CMK (cell line): ENCODE results near the gene NECTIN1.

Source experiments
- DNase-seq: peaks from one replicate; pipeline ENCODE4 v3.0.0-alpha.2; 2010; ENCODE audit warnings: low read depth

NECTIN1 gene

DNA sequence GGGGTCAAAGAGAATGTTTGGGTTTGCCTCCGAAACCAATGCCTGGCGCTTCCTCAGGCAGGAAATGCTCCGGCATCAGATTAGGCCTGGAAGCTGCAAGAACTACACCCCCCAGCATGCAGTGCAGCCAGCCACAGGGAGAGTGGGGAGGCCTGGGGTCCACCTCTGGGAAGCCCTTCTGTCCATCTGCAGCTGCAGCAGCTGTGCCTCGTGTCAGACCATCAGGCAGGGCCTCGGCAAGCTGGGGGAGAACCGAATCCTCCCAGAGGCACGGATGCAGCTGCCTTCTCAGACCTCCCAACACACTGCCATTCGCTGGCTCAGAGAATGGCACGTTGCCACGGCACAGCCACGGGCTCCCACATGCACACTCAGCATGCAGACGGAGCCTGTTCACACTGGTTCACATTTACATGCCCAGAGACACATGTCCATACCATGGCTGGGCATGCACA is 57.4 kb downstream of the NECTIN1 start:
- DNase-seq, result no peak

GRCh38 chr11:119671051-119671450 is 57.9 kb downstream of the NECTIN1 start:
- DNase-seq, result no peak

GRCh38 chr11:119669487-119669886 is 59.5 kb downstream of the NECTIN1 start:
- no peak for DNase-seq

DNA sequence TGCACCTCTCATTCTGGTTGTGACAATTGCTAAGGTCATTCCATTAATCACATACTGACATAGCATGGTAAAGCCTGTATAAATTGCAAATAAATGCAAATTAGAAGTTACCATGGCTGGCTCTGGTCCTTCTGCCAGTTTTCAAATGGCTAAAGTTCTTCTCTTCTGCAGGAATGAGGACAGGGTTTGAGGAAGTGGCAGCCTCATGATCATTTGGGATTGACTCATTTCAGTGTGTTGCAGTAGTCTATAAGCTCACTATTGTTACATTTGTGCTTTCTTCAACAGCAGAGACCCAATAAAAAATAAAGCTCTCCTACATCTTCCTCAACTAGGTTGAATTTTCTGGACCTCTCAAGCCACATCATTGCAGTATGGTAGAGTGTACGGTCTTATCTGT is 60.3 kb downstream of the NECTIN1 start:
- no peak for DNase-seq

DNA sequence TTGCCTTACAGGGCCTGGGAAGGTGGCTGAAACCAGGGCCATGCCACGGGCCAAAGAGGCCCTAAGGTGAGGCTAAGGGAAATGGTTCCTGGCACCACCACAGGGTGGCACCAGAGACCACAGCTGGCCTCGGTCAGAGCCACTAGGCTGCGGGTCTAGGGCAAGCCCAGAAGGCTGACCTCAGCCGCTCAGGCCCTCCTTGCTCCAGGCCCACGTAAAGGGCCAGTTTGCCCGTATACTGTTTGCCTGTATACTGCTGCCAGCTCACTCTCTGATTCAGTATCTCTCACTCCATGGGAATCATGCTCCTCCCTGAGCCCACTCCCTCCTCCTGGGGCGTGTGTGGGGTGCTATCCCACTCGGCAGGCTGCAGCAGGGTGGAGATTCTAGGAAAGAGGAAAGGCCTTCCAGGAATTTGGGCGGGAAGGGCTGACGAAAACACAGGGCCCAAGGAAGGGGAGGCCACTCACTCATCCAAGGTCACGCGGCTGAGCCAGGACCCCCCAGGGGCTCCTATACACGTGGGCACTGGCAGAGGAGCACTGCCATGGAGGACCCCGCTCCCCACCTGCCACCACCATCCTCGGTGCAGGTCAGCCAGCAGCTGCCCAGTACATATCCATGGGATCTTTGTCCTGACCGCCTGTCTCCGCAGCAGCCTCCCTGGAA is 62.4 kb downstream of the NECTIN1 start:
- peak; percentile 43 for DNase-seq

DNA sequence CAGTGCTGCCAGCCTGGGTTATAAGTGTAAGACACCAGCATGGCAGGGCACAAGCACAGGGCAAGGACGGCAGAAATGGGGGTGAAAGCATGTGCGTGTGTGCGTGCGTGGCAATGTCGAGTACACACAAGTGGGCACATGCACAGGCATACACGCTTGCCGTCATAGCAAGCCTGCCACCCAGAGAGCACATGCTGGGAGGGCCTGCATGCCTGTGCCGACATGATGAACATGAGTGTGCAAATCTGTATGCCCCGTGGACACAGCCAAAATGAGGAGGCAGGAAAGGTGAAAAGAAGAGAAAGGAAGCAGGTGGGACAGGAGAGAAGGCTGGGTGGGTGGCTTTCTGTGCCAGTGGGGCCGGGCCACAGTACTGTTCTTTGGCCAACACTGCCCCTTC is 62.9 kb downstream of the NECTIN1 start:
- DNase-seq, result no peak

- no peak for DNase-seq
These were observed 64.1 kb downstream of the NECTIN1 start for GRCh38 chr11:119664701-119665420.

- DNase-seq, result no peak
These were observed 64.9 kb downstream of the NECTIN1 start for GRCh38 chr11:119664063-119664572.

DNA sequence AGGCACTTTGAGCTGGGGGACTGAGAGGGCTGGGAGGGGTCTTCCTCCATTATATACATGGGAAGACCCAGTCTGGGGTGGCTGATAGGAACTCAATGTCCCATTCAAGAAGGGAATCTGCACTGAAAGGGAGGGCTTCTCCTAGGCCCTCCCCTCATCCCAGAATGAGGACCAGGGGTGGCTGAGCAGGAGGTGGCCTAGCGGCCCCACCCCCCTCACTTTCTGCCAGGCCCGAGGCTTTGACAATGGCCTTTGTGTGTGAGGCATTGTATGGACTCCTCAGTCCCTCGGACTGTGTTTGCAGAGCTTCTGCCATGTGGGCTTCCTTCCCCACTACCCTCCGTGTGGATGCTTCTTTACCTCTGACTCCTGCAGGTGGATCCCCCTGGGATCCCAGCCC is 65.7 kb downstream of the NECTIN1 start:
- DNase-seq, result no peak

DNA sequence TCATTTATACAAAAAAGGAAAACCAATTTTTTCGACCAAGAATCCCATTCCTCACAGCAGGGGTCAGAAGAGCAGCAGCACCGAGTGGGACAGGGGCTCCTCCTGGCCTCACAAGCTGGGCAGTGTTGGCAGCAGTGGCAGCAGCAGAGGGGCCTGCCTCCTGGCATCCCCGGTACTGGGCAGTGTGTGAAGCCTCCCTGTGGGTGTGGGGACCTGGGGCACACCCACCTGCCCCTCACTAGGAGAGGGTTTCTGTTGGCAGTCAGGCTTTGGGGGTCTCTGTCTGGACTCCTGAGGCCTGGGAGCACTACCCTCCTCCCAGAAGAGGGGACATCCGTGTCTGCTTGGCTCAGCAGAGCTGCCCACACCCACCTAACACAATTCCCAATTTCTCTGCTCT is 67.8 kb downstream of the NECTIN1 start:
- no peak for DNase-seq

- DNase-seq, result no peak
These were observed 68.9 kb downstream of the NECTIN1 start for GRCh38 chr11:119659971-119660723.

GRCh38 chr11:119652907-119653659 is 75.9 kb downstream of the NECTIN1 start:
- no peak for DNase-seq

- no peak for DNase-seq
These were observed 77.0 kb downstream of the NECTIN1 start for GRCh38 chr11:119651802-119652584.

GRCh38 chr11:119650251-119650650 is 78.7 kb downstream of the NECTIN1 start:
- DNase-seq, result no peak

- no peak for DNase-seq
These were observed 81.7 kb downstream of the NECTIN1 start for GRCh38 chr11:119647254-119647653.

- no peak for DNase-seq
These were observed 84.0 kb downstream of the NECTIN1 start for GRCh38 chr11:119645018-119645417.

GRCh38 chr11:119644502-119644901 is 84.5 kb downstream of the NECTIN1 start:
- no peak for DNase-seq

DNA sequence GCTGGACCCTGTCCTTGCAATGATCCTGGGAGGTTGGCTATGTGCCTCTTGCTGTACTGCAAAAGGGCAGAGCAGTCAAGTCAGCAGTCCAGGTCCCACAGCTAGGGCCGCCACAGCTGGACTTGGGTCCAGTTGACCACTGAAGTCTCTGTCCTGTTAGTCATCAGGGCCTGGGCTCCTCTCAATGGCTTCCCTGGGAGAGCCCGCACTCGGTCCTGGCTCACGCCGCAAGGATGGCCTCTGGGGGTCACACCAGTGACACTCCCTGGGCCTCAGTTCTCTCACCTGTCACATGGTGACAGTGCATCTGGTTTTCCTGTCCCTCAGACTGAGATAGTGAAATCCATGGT is 85.1 kb downstream of the NECTIN1 start:
- DNase-seq, result no peak

GRCh38 chr11:119643212-119643875 is 85.7 kb downstream of the NECTIN1 start:
- DNase-seq, result no peak

DNA sequence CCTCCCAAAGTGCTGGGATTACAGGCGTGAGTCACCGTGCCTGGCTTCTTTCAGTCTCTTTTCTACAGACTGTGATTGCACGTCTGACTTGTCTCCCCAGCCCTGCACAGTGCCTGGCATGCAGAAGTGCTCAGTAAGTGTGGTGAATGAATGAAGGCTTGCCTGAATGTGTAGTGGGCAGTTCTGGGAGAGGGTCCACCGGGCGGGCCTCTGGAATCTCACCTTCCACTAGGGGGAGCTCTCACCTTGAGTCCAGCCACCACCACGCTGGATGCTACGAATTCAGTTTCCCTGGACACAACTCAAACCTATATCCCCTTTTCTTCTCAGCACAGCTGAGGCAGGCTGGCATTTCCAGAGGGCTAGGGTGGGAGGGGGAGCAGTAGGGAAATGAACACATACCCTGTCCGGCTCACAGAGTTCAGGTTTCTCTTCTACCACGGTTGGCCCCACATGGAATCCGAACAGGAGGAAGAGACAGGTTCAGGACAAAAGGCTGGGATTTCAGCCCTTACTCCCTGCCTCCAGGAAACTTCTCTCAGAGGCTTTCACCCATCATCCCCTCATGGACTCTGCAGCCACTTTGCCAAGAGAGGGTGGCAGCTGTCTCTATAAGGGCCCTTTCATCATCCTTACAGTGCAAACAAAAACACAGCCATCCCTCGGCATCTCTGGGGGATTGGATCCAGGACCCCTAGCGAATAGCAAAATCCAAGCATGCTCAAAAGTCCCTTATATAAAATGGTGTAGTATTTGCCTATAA is 86.8 kb downstream of the NECTIN1 start:
- peak; percentile 20 for DNase-seq
